GM12891 (cell line): ENCODE data around the gene IQCE.
"Not testable (repeated sequence)": the region's sequence is repeated elsewhere in the genome, so short reads cannot be mapped to it uniquely, and the experiment has no call there.

Experiments
- PAX5 ChIP-seq: IDR thresholded peaks from 2 replicates; pipeline ENCODE4 v1.6.1; 2011; ENCODE audit warnings: low read length, moderate library complexity, mild to moderate bottlenecking; ENCODE audit not compliant: insufficient read depth, severe bottlenecking
- POLR2A ChIP-seq: IDR thresholded peaks from 2 replicates; pipeline ENCODE4 v1.6.1; 2011; ENCODE audit warnings: low read depth, low read length, control low read depth
- POLR2AphosphoS5 ChIP-seq: IDR thresholded peaks from 2 replicates; pipeline ENCODE4 v1.6.1; 2011; ENCODE audit warnings: low read depth, low read length, control low read depth
- POU2F2 ChIP-seq: IDR thresholded peaks from 2 replicates; pipeline ENCODE4 v1.6.1; 2011; ENCODE audit warnings: low read depth, mild to moderate bottlenecking, control low read depth, low read length, moderate library complexity
- SPI1 ChIP-seq: IDR thresholded peaks from 2 replicates; pipeline ENCODE4 v1.6.1; 2011; ENCODE audit warnings: low read depth, low read length, control low read depth
- TAF1 ChIP-seq: IDR thresholded peaks from 2 replicates; pipeline ENCODE4 v1.6.1; 2011; ENCODE audit warnings: low read depth, low read length, control low read depth

DNA sequence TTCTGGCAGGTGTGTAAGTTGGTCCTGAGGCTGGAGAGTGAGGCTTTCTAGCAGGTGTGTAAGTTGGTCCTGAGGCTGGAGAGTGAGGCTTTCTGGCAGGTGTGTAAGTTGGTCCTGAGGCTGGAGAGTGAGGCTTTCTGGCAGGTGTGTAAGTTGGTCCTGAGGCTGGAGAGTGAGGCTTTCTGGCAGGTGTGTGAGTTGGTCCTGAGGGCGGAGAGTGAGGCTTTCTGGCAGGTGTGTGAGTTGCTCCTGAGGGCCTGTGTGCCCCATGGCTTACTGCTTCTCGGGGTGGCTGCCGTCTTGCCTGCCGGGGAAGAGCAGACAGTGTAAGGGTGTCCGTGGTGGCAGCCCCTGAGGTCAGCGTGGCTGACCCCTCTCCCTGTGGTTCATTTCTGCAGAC lies 50.9 kb downstream of the IQCE start:
- TF ChIP-seq POLR2A, TAF1, POLR2AphosphoS5, PAX5, POU2F2, SPI1: not testable (repeated sequence)
